WTC11 (cell line): Measurements from ENCODE around the gene GIGYF2.

Experiments used
- GABPB1 ChIP-seq: sonication (generic); formaldehyde crosslinking; IDR thresholded peaks from 2 replicates; pipeline ENCODE4 v1.8.1; 2023; ENCODE audit warnings: mild to moderate bottlenecking, missing genetic modification reagents
- MAX ChIP-seq: sonication (generic); formaldehyde crosslinking; IDR thresholded peaks from 2 replicates; pipeline ENCODE4 v1.8.0; 2022; ENCODE audit warnings: mild to moderate bottlenecking, missing genetic modification reagents
- MYBL2 ChIP-seq: sonication (generic); formaldehyde crosslinking; IDR thresholded peaks from 2 replicates; pipeline ENCODE4 v1.8.1; 2023; ENCODE audit warnings: mild to moderate bottlenecking, moderate library complexity, missing genetic modification reagents
- USF1 ChIP-seq: sonication (generic); formaldehyde crosslinking; IDR thresholded peaks from 2 replicates; pipeline ENCODE4 v1.8.0; 2022; ENCODE audit warnings: mild to moderate bottlenecking, missing genetic modification reagents
- ZNF263 ChIP-seq: sonication (generic); formaldehyde crosslinking; IDR thresholded peaks from 2 replicates; pipeline ENCODE4 v1.8.1; 2022; ENCODE audit warnings: low read depth, mild to moderate bottlenecking, moderate library complexity, missing genetic modification reagents
- TF ChIP-seq, protein P1 (sequence below): fragments of 200-600 bp; IDR thresholded peaks from 2 replicates; pipeline ENCODE4 v1.8.0; 2022; ENCODE audit warnings: antibody characterized with exemption
- TF ChIP-seq, protein P2 (sequence below): fragments of 250-450 bp; sonication (Bioruptor Pico); IDR thresholded peaks from 2 replicates; pipeline ENCODE4 v1.9.0; 2021; ENCODE audit warnings: mild to moderate bottlenecking
- TF ChIP-seq, protein P3 (sequence below): sonication (generic); formaldehyde crosslinking; conservative IDR thresholded peaks from 2 replicates; pipeline ENCODE4 v1.8.1; 2022; ENCODE audit warnings: mild to moderate bottlenecking, missing genetic modification reagents
- TF ChIP-seq, protein P4 (sequence below): sonication (generic); formaldehyde crosslinking; IDR thresholded peaks from 2 replicates; pipeline ENCODE4 v1.8.0; 2022; ENCODE audit warnings: mild to moderate bottlenecking, missing genetic modification reagents

DNA sequence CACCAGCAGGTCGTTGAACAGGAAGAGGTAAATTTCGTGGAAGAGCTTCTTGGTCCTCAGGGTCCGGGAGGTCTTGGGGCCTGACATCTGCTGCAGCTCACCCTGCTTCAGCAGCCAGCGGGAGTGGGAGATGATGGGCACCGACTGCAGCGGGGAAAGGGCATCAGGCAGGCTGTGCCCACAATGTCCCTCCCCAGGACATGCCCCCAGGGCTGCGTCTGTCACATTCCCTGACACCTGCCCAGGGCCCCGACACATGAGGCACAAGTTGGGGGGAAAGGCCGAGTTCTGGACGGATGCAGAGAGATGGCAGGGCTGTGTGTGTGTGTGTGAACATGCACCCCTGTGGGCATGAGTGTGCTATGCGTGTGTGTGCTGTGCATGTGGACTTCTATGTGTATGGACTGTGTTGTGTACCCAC is 186.9 kb downstream of the GIGYF2 start:
- TF ChIP-seq, protein P1, sequence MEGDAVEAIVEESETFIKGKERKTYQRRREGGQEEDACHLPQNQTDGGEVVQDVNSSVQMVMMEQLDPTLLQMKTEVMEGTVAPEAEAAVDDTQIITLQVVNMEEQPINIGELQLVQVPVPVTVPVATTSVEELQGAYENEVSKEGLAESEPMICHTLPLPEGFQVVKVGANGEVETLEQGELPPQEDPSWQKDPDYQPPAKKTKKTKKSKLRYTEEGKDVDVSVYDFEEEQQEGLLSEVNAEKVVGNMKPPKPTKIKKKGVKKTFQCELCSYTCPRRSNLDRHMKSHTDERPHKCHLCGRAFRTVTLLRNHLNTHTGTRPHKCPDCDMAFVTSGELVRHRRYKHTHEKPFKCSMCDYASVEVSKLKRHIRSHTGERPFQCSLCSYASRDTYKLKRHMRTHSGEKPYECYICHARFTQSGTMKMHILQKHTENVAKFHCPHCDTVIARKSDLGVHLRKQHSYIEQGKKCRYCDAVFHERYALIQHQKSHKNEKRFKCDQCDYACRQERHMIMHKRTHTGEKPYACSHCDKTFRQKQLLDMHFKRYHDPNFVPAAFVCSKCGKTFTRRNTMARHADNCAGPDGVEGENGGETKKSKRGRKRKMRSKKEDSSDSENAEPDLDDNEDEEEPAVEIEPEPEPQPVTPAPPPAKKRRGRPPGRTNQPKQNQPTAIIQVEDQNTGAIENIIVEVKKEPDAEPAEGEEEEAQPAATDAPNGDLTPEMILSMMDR = no peak
- no peak for TF ChIP-seq USF1 (CRISPR knock-in tag)
- TF ChIP-seq, protein P2, sequence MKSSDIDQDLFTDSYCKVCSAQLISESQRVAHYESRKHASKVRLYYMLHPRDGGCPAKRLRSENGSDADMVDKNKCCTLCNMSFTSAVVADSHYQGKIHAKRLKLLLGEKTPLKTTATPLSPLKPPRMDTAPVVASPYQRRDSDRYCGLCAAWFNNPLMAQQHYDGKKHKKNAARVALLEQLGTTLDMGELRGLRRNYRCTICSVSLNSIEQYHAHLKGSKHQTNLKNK (CRISPR knock-in tag) = no peak
- TF ChIP-seq MAX = no peak
- TF ChIP-seq, protein P3, sequence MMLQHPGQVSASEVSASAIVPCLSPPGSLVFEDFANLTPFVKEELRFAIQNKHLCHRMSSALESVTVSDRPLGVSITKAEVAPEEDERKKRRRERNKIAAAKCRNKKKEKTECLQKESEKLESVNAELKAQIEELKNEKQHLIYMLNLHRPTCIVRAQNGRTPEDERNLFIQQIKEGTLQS (CRISPR knock-in tag) = no peak
- TF ChIP-seq GABPB1 (CRISPR knock-in tag) = no peak
- TF ChIP-seq ZNF263 (CRISPR knock-in tag) = no peak
- TF ChIP-seq, protein P4, sequence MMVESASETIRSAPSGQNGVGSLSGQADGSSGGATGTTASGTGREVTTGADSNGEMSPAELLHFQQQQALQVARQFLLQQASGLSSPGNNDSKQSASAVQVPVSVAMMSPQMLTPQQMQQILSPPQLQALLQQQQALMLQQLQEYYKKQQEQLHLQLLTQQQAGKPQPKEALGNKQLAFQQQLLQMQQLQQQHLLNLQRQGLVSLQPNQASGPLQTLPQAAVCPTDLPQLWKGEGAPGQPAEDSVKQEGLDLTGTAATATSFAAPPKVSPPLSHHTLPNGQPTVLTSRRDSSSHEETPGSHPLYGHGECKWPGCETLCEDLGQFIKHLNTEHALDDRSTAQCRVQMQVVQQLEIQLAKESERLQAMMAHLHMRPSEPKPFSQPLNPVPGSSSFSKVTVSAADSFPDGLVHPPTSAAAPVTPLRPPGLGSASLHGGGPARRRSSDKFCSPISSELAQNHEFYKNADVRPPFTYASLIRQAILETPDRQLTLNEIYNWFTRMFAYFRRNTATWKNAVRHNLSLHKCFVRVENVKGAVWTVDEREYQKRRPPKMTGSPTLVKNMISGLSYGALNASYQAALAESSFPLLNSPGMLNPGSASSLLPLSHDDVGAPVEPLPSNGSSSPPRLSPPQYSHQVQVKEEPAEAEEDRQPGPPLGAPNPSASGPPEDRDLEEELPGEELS (CRISPR knock-in tag) = no peak
- no peak for TF ChIP-seq MYBL2 (CRISPR knock-in tag)
